A204.1 (cell line): ENCODE measurements around the gene TSPAN16.
"Not testable (repeated sequence)": the region's sequence is repeated elsewhere in the genome, so short reads cannot be mapped to it uniquely, and the experiment has no call there.

Experiments used
- FAIRE-seq: peaks from 2 replicates; lab custom pipeline; 2012; peaks lifted over from hg19 to GRCh38; lab: Jason Lieb, UNC

Gene TSPAN16

DNA sequence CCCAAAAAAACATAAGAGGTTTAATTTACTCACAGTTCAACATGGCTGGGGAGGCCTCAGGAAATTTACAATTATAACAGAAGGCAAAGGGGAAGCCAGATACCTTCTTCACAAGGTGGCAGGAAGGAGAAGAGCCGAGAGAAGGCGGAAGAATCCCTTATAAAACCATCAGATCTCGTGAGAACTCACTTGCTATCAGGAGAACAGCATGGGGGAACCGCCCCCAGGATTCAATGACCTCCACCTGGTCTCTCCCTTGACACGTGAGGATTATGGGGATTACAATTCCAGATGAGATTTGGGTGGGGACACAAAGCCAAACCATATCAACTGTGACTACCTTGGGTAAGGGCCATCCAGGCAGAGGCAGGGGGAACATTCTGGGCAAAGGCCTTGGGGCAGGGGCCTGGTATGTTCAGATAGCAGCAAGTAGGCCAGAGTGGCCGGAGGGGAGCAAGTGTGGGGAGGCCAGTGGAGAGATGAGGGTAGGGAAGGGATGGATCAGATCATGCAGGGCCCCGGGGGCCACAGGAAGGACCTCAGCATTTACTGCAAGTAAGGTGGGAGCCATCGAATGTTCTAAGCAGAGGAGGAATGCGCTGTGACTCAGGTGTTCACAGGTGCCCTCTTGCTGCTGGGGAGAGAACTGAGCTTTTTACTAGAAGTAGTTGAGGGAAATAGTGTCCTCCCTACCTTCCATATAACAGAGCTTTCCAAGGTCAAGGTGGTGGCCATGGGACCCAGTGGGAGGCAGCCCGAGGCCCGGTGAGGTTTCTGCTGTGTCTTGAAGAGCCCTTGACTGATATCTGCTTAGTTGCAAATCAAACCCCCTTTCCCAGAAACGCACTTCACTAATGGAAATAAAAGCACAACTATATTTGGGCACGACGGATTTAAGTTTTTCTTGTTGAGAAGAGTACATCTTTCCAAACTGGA, 25.5 kb downstream of the TSPAN16 start:
- FAIRE-seq: no peak

DNA sequence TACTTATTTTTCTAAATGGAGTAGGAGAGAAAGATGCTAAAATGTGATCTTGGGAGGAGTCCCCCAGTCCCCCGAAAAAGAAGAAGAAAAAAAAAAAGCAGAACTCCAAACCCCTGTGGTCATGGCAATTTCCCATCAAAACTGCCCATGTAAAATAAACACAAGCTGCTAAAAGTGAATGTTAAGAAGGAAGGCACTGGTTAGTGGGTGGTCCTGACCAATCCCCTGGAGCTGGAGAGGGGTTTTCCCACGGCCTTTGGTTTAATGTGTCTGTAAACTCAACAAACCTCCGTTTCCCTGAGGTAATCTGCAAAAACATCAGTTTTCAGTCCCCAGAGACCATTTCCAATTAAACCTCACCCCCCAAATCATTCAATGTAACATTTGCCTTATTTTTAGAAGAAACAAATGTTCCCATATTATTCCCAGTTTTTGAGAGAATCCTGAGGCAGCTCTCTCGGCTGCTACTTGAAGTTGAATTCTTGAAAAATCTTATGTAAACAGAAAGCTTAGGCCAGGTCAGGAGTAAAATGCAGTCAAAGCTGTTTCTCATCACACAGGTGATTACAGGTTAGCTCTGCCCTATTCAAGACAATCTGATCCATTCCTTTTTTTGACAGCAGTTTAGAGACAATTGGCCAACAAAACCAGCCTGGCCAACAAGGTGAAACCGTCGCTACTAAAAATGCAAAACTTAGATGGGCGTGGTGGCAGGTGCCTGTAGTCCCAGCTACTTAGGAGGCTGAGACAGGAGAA, 26.5 kb downstream of the TSPAN16 start:
- FAIRE-seq: no peak

DNA sequence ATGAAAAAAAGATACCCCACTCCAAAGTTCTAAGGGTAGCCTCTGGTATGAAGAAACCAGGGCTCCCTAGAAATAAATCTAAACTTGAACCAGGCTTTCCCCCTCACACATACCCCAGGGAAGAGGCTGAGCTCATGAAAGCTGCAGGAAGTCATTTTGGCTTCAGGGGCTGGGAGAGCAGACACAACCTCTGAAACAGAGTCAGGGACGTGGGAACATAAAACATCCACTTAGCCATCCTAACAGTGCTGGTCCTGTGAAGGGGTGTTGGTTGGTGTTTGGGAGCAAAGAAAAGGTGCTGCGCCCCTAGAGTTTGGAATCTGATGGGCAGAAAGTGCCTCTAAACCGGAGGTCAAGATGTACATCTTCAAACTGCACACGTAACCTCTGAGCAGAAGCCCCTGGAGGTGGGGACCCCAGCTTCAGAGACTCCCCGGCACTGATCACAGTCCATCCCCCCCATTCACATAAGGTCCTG, 27.7 kb downstream of the TSPAN16 start:
- no peak for FAIRE-seq

DNA sequence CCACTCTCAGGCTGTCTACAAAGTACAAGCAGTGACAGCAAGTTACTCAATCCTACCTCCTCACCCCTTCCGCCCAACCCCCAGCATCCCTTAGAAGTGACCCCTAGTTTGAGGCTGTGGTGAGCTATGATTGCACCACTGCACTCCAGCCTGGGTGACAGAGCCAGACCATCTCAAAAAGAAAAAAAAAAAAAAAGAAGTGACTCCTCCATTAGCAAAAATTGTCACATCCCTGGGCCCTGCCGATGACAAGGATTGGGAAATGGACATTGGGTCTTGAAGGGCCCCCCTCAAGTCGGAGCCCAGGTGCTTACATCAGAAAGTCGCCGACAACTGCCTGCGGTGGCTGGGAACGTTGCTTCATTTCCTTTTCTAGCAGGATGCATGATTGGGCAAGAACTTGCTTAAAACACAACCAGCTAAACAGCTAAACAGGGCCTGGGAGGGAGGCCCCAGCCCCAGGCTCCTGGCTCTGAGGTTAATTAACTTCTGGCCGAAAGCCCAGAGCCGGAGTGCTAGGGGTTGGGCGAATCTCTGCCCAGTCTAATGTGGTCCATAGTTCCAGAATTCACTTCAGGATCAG, 28.2 kb downstream of the TSPAN16 start:
- FAIRE-seq: no peak

DNA sequence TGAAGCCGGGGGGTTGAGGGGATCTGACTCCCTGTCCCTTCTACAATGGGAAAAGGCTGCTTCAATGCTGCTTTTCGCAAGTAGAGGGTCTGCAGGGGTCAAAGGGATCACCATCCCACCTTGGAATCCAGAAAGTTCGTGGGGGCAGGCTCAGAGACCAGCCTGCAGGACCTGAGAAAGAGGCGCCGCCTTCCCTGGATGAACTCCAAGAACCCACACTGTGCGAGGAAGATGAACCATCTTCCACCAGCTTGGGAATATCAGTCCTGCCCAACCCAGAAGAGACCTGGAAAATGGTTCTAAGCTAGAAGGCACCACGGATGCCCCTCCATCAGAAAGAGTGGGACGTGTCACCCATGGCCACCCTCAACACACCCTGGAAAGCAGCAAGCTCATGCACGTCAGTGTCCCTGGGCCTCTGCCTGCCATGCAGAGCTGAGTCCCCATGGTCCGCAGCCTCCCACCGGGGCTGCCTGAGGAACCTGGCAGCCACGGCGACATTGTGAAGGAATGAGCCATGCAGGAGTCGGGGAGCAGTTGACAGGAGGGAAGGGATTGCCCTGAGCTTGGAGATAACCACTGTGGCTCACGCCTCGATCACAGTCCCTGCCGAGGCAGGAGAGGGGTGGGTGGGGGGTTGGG, 28.9 kb downstream of the TSPAN16 start:
- no peak for FAIRE-seq

DNA sequence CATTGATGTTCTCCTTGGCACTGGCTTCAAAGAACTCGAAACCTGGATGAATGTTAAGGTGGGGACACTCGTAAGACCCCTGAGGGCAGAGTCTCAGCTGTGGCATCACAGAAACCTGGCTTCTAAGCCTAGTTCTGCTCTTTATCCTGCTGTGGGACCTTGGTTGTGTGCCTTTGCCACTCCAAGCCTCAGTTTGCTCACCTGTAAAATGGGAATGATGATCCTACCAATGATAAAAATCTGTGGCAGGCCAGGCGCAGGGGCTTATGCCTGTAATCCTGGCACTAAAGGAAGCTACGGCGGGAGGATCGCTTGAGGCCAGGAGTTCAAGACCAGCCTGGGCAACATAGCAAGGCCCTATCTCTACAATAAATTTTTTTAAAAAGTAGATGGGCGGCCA, 29.6 kb downstream of the TSPAN16 start:
- FAIRE-seq: no peak

DNA sequence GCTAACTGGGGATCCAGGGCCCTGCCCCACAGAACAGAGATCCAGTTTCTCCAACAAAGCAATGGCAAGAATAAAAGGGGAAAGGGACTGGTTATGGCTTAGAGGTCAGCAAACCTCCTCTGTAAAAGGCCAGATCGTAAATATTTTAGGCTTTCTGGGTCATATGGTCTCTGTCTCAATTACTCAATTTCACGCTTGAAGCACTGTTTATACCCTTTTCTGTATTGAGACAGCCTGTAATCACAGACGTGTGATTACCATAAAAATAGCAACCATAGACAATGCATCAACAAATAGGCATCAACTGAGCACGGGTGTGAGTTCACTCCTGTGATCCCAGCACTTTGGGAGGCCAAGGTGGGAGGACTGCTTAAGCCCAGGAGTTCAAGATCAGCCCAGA, 34.2 kb downstream of the TSPAN16 start:
- no peak for FAIRE-seq

DNA sequence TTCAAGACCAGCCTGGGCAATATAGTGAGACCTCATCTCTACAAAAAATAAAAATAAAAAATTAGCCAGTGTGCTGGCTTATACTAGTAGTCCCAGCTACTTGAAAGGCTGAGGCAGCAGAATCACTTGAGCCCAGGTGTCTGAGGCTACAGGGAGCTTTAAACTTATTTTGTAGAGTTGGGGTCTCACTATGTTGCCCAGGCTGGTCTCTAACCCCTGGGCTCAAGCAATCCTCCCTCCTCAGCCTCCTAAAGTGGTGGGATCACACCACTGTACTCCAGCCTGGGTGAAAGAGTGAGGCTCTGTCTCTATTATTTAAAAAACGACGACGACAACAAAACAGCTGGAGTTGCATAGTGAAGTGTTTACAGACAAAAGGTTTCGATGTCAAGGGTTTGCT, 35.5 kb downstream of the TSPAN16 start:
- no peak for FAIRE-seq

DNA sequence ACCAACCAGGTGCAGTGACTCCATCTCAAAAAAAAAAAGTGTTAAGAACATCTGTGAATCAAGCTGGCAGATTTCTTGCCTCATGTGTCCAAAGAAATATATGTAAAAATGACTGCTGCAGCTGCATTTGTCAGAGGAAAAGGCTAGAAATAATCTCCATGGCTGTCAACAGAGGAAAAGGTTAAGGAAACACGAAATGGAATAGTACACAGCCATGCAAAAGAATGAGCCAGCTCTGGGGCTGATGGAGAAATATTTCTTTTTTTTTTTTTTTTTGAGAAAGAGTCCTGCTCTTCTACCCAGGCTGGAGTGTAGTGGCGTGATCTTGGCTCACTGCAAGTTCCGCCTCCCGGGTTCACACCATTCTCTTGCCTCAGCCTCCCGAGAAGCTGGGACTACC, 36.9 kb downstream of the TSPAN16 start:
- FAIRE-seq: no peak

DNA sequence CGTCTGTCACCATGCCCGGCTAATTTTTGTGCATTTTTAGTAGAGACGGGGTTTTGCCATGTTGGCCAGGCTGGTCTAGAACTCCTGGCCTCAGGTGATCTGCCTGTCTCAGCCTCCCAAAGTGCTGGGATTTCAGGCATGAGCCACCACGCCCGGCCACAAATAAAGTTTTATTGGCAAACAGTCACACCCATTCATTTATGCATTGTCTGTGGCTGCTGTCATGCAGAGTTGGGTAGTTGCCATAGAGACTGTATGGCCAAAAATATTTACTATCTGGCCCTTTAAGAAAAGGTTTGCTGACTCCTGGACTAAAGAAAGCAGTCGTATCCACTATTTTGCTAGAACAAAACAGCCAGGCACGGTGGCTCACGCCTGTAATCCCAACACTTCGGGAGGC, 37.9 kb downstream of the TSPAN16 start:
- FAIRE-seq: not testable (repeated sequence)

DNA sequence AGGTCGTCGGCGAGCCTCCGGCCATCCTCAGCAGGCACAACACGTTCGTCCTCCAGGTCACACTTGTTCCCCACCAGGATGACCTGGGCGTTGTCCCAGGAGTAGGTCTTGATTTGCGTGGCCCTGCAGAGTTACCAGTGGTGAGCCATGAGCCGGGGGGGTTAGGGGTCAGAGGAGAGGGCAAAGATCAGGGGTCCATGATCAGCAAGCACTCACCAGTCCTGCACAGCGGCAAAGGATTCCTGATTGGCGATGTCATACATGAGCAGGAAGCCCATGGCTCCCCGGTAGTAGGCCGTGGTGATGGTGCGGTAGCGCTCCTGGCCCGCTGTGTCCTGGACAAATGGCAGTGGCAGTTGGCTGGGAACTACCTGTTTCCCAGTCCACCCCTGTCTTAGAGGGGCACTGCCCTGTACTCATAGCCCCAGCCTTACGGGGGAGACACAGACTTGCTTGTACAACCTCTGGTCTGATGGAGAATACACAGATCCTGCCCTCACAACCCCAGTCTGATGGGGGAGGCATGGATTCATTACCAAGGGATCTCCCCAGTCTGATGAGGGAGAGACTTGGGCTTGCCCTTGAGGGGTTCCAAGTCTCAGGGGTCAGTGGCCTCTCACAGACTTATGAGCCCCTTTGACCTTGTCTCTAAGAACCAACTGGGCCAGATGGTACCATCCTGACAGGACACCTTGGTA, 39.6 kb downstream of the TSPAN16 start:
- no peak for FAIRE-seq

DNA sequence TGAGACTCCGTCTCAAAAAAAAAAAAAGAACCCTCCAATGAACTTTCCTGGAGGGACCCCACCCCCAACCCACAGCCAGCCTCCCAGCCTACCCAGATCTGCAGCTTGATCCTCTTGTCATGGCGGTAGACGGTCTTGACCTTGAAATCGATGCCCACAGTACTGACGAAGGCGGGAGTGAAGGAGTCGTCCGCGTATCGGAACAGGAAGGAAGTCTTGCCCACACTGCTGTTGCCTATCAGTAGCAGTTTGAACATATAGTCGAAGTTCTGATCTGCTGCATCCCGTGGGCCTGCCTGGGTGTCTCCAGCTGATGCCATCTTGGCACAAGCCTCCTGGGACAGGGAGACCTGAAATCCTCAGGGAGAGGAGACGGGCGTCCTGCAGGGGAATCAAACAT, 41.1 kb downstream of the TSPAN16 start:
- FAIRE-seq: no peak

DNA sequence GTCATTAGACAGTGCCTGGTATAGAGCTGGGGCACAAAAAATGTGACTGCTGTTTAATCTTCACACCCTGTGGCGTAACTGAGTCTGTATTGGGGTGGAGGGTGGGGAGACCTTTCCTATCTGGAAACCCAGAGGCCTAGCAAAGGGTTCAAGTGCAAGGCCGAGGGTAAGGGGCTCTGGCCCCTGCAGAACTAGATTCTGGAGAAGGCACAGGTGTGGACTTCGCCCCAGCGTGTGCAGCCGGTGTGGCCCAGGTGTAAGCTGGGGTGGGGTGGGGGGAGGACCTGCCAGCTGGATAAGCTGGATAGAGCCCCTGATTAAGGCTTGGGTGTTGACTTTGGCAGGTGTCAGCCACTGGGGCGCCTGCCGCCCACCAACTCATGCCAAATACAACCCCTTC, 42.2 kb downstream of the TSPAN16 start:
- no peak for FAIRE-seq

DNA sequence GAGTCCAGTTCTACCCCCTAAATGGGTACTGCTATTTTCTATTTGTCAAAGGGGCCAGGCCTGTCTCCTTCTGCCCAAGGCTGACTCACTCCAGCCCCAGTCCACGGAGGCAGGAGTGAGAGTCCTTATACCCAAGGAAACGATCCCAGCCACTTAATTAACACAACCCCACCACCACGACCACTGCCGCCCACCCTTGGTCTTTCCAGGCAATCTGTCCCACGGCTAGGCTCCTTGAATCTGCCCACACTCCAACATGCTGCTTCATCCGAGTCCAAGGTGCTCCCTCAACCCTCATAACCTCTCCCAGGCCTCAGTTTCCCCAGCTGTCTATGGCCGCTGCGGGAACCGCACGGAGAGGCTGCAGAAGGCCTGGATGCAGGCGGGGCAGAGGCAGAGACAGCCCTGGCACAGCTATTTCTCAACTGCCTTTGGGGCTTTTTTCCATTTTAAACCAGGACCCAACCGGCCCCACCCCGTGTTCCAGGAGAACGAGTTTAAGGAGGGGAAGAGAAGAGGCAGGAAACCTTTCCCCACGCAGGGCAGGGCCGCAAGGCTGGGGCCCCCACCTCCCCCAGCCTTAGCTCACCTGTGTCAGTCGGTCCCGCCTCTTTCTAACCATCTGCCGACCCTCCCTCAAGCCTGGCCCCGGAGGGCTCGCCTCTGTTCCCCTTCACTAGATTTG, 42.8 kb downstream of the TSPAN16 start:
- FAIRE-seq: no peak

DNA sequence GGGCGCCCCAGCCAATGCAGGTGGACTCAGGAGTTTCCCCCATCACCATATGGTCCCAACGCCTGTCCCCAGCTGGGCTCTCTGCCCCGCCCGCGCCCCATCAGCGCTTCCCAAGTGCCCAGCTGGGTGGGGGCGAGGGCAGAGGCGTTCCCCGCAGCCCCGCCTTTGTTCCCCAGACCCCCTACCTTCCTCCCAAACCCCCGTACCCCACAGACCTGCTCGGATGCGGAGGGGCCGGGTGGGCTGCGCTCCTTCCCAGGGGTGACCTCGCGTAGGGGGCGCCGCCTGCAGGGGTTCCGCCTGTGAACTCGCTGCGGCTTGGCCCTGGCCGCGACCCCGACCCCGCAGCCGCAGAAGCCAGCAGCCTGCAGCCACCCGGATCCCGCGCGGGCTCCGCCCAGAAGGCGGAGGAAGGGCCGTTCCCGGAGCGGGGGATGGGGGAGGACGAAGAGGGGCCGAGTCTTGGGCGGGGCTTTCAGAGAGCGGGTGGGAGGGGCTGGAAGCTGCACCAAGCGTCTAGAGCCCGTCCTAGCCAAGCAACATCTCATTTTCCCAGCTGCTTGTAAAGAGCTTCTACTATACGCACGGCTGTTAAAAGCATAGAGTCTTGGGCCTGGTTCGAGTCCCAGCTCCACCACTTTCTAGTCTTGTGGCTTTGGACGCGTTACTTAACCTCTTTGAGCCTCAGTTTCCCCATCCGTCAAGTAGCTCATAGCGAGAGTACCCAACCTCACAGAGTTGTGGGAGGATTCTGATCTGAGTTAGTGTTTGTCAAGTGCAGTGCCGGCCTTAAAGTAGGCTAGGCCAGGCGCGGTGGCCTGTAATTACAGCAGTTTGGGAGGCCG, 43.5 kb downstream of the TSPAN16 start, which contains the start of gene RAB3D:
RAB3D (minus strand) TSS at position 404 of the 845 bp plus-strand sequence. CDS start 2,258 bp downstream, outside the sequence.
- FAIRE-seq: peak; percentile 87

DNA sequence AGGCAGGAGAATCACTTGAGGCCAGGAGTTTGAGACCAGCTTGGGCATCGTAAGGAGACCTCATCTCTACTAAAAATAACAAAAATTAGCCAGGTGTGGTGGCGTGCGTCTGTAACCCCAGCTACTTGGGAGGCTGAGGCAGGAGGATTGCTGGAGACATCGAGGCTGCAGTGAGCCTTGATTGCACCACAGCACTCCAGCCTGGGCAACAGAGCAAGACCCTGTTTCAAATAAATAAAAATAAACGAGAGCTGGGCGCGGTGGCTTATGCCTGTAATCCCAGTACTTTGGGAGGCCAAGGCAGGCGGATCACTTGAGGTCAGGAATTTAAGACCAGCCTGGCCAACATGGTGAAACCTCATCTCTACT, 44.1 kb downstream of the TSPAN16 start:
- not testable (repeated sequence) for FAIRE-seq

DNA sequence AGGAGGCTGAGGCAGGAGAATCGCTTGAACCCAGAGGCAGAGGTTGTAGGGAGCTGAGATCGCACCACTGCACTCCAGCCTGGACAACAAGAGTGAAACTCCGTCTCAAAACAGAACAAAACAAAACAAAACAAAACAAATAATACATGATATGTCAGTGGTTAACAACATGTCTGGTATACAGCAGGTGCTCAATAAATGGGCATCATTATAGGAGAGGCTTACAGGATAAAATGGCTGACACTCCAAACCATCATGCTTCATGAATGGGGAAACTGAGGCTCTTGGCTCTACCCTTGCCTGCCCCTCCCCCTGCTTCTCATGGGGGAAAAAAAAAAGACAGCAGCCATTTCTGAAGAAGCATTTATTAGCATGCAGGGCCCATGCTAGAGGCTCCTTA, 46.5 kb downstream of the TSPAN16 start:
- no peak for FAIRE-seq

DNA sequence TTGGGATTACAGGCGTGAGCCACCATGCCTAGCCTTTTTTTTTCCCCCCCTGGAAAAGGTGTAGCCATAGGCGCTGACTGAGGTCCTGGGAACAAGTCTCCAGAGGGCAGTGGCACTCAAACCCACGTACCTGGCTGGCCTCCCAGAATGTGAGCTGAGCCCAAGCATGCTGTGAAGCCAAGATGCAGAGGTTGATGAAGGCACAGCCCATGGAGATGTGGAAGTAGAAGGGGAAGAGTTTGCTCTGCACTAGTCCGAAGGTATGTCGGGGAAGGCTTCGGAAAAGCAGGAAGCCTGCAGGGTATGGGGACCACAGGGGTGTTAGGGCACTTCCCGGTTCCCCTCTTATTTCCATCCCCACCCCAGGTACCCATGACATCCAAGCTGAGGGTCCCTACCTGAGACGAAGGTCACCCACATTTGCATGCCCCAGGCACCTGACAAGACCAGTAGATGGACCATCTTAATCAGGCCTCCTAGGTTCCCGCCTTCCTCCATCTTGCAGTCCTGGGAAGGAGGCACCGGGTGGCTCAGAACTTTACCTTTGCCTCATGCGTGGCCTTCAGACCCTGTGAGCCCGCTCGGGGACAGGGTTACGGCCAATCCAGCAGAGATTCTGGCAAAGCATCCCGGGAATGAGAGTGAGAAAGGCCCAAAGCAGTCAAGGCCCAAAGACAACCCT, 49.3 kb downstream of the TSPAN16 start:
- FAIRE-seq: no peak

DNA sequence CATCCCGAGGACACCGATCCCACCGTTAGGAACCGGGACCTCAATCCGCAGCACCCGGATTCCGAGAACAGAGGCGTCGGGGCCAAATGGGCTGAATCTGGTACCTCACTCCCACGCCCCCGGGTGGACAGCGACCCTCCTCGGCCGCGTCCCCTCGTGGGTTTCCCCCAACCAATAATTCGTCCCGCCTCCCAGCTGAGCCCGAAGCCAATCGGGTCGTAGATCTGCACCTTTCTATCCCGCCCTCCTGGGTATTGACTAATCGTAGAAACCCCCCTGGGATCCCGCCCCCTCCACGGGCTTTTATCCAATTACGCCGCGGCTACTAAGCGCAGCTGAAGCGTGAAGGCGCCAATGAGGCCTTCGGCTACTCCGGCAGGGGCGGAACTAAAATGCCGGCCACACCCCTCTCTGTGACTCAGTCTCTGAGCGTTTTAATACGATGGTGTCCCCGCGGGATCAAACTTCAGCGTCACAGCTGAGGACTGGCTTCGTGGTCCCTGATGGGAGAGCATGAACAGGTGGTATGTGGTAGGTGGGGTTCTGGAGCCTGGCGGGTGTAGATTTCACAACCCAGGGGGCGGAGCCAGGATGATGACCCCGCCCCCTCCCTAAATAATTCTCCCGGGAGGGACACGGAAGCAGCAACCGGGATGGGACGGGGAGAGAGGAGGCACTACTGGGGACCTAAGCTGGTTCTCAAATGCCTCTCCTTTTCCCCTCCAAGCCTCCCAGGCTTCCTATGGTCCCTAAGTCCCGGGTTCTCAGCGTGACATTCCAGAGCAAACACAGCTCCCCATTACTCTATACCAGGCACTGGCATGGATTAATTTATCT, 50.4 kb downstream of the TSPAN16 start, which contains the start of the genes CCDC159 and TMEM205:
CCDC159 (plus strand) TSS at position 416 of the 837 bp plus-strand sequence; CDS start at position 504, 88 bp downstream.
TMEM205 (minus strand) TSS at position 165 of the 837 bp plus-strand sequence. CDS start 649 bp downstream, outside the sequence.
- FAIRE-seq: peak; percentile 99
